CD4-positive, alpha-beta T cell treated with Interleukin-6 at 100 ng/mL for 8 hours (primary cell): Measurements from ENCODE around the gene JMJD7.

Experiments used
- DNase-seq: peaks from one replicate; pipeline ENCODE4 v3.0.0-alpha.2; 2020; ENCODE audit warnings: mixed read lengths, low spot score

The JMJD7 gene

GRCh38 chr15:41822957-41823356 lies 4.9 kb upstream of the JMJD7 start:
- DNase-seq, result no peak

GRCh38 chr15:41823502-41823901 lies 4.4 kb upstream of the JMJD7 start:
- DNase-seq, result no peak

GRCh38 chr15:41824062-41824745 lies 3.7 kb upstream of the JMJD7 start:
- DNase-seq, result no peak

- DNase-seq, result no peak
Observed at GRCh38 chr15:41825145-41825544, 2.7 kb upstream of the JMJD7 start.

GRCh38 chr15:41825572-41826535 lies 2.0 kb upstream of the JMJD7 start:
- no peak for DNase-seq

- DNase-seq, result no peak
Observed at GRCh38 chr15:41827290-41827879, 507 bp upstream of the JMJD7 start.

GRCh38 chr15:41828807-41829141 lies 882 bp downstream of the JMJD7 start:
- no peak for DNase-seq

GRCh38 chr15:41829959-41830646 lies 2.2 kb downstream of the JMJD7 start:
- DNase-seq, result no peak

GRCh38 chr15:41831291-41831690 lies 3.4 kb downstream of the JMJD7 start:
- peak; percentile 70 for DNase-seq

GRCh38 chr15:41832208-41832607 lies 4.3 kb downstream of the JMJD7 start:
- DNase-seq, result no peak

- DNase-seq, result peak; percentile 16
Observed at GRCh38 chr15:41832875-41833274, 5.0 kb downstream of the JMJD7 start.

- no peak for DNase-seq
Observed at GRCh38 chr15:41834096-41834495, 6.2 kb downstream of the JMJD7 start.

- DNase-seq, result no peak
Observed at GRCh38 chr15:41836073-41836472, 8.2 kb downstream of the JMJD7 start.

- DNase-seq, result no peak
Observed at GRCh38 chr15:41836713-41837454, 9.0 kb downstream of the JMJD7 start.

- no peak for DNase-seq
Observed at GRCh38 chr15:41838400-41838897, 10.6 kb downstream of the JMJD7 start, which contains the start of gene PLA2G4B. Gene PLA2G4B (plus strand): TSS chr15:41838847. CDS start chr15:41838914, 67 bp downstream.

GRCh38 chr15:41839781-41840491 lies 12.0 kb downstream of the JMJD7 start:
- DNase-seq, result no peak

- DNase-seq, result no peak
Observed at GRCh38 chr15:41840673-41841072, 12.8 kb downstream of the JMJD7 start.

- no peak for DNase-seq
Observed at GRCh38 chr15:41841131-41841530, 13.2 kb downstream of the JMJD7 start.

- DNase-seq, result no peak
Observed at GRCh38 chr15:41842229-41842628, 14.3 kb downstream of the JMJD7 start.

- no peak for DNase-seq
Observed at GRCh38 chr15:41843571-41843970, 15.7 kb downstream of the JMJD7 start.

GRCh38 chr15:41844814-41845213 lies 16.9 kb downstream of the JMJD7 start:
- no peak for DNase-seq
